Measurements from ENCODE around the gene RARB. TPM values are rescaled to one million over a fixed set of nuclear protein-coding genes. Genes with fewer than 3 reads are reported as not detected.

Gene RARB
- total and polyA plus RNA-seq, 2 donors (not counting 1 experiment from before 2014, with no cell fraction given) = 9.4 to 13.3 TPM

DNA sequence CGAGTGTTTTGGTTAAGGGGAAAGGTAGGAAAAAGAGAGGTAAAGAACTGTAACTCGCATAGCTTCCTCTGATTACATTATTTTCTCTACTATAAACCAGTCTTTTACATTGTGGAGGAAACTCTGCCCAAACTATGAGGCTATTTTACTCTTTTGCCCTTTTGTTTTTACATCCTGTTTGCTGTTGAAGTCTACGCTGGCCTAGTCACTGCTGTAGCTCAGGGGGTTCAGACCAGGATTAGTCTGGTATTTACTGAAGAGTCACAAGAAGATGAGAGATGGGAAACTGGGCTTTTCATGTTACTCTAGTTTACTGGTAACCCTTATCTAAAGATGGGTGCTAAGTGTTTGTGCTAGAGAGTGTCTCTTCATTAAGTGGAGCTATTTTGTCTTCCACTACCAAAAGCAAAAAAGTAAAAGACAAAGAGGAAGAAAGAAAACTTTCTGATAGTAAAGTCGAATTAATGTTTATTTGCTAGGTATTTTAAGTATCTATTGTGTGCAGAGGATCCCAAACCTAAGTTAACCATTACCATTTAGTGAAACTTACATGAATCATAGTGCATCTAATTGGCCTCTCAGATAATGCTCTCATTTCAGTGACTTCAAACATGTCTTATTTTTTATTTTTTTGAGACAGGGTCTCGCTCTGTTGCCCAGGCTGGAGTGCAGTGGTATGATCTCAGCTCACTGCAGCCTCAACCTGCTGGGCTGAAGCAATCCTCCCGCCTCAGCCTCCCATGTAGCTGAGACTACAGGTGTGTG is 10.9 kb downstream of the RARB start:
- Histone ChIP-seq H4K20me1 (ENCODE audit: control insufficient read depth, extremely low read depth, insufficient read depth, low read length) (no peaks in the 10 kb centered on the region), H3K27me3 (ENCODE audit: control insufficient read depth, insufficient read depth, low read length) (no peaks in the 10 kb centered on the region), H2AFZ (ENCODE audit: low read length) (no peak overlapping the region), H3K9me3 (ENCODE audit: control insufficient read depth, insufficient read depth, low read depth, low read length) (no peaks in the 10 kb centered on the region), H3K9ac (ENCODE audit: insufficient read depth, low read length) (no peak overlapping the region), H3K4me1 (ENCODE audit: control insufficient read depth, extremely low read depth, insufficient read depth, low read length) (no peaks in the 10 kb centered on the region), H3K36me3 (ENCODE audit: control insufficient read depth, insufficient read depth, low read length) (no peaks in the 10 kb centered on the region), H3K79me2 (ENCODE audit: control insufficient read depth, insufficient read depth, low read length) (peaks cover 2% of the 10 kb centered on the region), H3K4me2 (ENCODE audit: extremely low read depth, insufficient read depth, low read length) (no peak overlapping the region), H3K4me3 (replicated peaks in 1 of 4; ENCODE audit: control extremely low read depth in 1 of 4, insufficient read depth in 1 of 4, low read depth in 3 of 4, low read length in 4 of 4) (no peak overlapping the region), H3K27ac (ENCODE audit: insufficient read depth, low read length) (no peak overlapping the region)
- no peak for DNase-seq (ENCODE audit: low read depth in 2 of 2)
- no peak for TF ChIP-seq EZH2 (IDR thresholded peaks at IDR 0.05; ENCODE audit: low read length, missing control alignments)
- TF ChIP-seq, protein P1, sequence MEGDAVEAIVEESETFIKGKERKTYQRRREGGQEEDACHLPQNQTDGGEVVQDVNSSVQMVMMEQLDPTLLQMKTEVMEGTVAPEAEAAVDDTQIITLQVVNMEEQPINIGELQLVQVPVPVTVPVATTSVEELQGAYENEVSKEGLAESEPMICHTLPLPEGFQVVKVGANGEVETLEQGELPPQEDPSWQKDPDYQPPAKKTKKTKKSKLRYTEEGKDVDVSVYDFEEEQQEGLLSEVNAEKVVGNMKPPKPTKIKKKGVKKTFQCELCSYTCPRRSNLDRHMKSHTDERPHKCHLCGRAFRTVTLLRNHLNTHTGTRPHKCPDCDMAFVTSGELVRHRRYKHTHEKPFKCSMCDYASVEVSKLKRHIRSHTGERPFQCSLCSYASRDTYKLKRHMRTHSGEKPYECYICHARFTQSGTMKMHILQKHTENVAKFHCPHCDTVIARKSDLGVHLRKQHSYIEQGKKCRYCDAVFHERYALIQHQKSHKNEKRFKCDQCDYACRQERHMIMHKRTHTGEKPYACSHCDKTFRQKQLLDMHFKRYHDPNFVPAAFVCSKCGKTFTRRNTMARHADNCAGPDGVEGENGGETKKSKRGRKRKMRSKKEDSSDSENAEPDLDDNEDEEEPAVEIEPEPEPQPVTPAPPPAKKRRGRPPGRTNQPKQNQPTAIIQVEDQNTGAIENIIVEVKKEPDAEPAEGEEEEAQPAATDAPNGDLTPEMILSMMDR (conservative IDR thresholded peaks at IDR 0.05 in 1 of 2, IDR thresholded peaks at IDR 0.05 in 1 of 2; ENCODE audit: low read depth in 1 of 2, low read length in 2 of 2) = no peak

- H3K9ac ChIP-seq (ENCODE audit: insufficient read depth, low read length) = no peak overlapping the region
- no peaks in the 10 kb centered on the region for H4K20me1 ChIP-seq (ENCODE audit: control insufficient read depth, extremely low read depth, insufficient read depth, low read length)
- no peak overlapping the region for H2AFZ ChIP-seq (ENCODE audit: low read length)
- H3K79me2 ChIP-seq (ENCODE audit: control insufficient read depth, insufficient read depth, low read length) = no peaks in the 10 kb centered on the region
- H3K4me3 ChIP-seq (replicated peaks in 1 of 4; ENCODE audit: control extremely low read depth in 1 of 4, insufficient read depth in 1 of 4, low read depth in 3 of 4, low read length in 4 of 4) = no peak overlapping the region
- TF ChIP-seq, protein P1 (conservative IDR thresholded peaks at IDR 0.05 in 1 of 2, IDR thresholded peaks at IDR 0.05 in 1 of 2; ENCODE audit: low read depth in 1 of 2, low read length in 2 of 2) = peak; percentile 52 to 65
- no peak for TF ChIP-seq EZH2 (IDR thresholded peaks at IDR 0.05; ENCODE audit: low read length, missing control alignments)
- no peak overlapping the region for H3K4me2 ChIP-seq (ENCODE audit: extremely low read depth, insufficient read depth, low read length)
- no peaks in the 10 kb centered on the region for H3K27me3 ChIP-seq (ENCODE audit: control insufficient read depth, insufficient read depth, low read length)
- H3K36me3 ChIP-seq (ENCODE audit: control insufficient read depth, insufficient read depth, low read length) = no peaks in the 10 kb centered on the region
- DNase-seq (ENCODE audit: low read depth in 2 of 2) = no peak
- H3K4me1 ChIP-seq (ENCODE audit: control insufficient read depth, extremely low read depth, insufficient read depth, low read length) = no peaks in the 10 kb centered on the region
- H3K9me3 ChIP-seq (ENCODE audit: control insufficient read depth, insufficient read depth, low read depth, low read length) = no peaks in the 10 kb centered on the region
- H3K27ac ChIP-seq (ENCODE audit: insufficient read depth, low read length) = no peak overlapping the region
These were observed 13.3 kb downstream of the RARB start for GRCh38 chr3:25441234-25441856.

- H3K79me2 ChIP-seq (ENCODE audit: control insufficient read depth, insufficient read depth, low read length) = no peaks in the 10 kb centered on the region
These were observed 14.4 kb downstream of the RARB start for GRCh38 chr3:25442486-25442885.

More at GRCh38 chr3:25442486-25442885, 14.4 kb downstream of the RARB start:
- no peaks in the 10 kb centered on the region for H3K36me3 ChIP-seq (ENCODE audit: control insufficient read depth, insufficient read depth, low read length)
- DNase-seq (ENCODE audit: low read depth in 2 of 2) = no peak
- no peaks in the 10 kb centered on the region for H4K20me1 ChIP-seq (ENCODE audit: control insufficient read depth, extremely low read depth, insufficient read depth, low read length)
- H3K27me3 ChIP-seq (ENCODE audit: control insufficient read depth, insufficient read depth, low read length) = no peaks in the 10 kb centered on the region
- no peaks in the 10 kb centered on the region for H3K9me3 ChIP-seq (ENCODE audit: control insufficient read depth, insufficient read depth, low read depth, low read length)
- H3K4me2 ChIP-seq (ENCODE audit: extremely low read depth, insufficient read depth, low read length) = no peak overlapping the region
- no peak for TF ChIP-seq EZH2 (IDR thresholded peaks at IDR 0.05; ENCODE audit: low read length, missing control alignments)
- no peak overlapping the region for H3K4me3 ChIP-seq (replicated peaks in 1 of 4; ENCODE audit: control extremely low read depth in 1 of 4, insufficient read depth in 1 of 4, low read depth in 3 of 4, low read length in 4 of 4)
- H3K4me1 ChIP-seq (ENCODE audit: control insufficient read depth, extremely low read depth, insufficient read depth, low read length) = no peaks in the 10 kb centered on the region
- no peak overlapping the region for H2AFZ ChIP-seq (ENCODE audit: low read length)
- no peak overlapping the region for H3K9ac ChIP-seq (ENCODE audit: insufficient read depth, low read length)
- H3K27ac ChIP-seq (ENCODE audit: insufficient read depth, low read length) = no peak overlapping the region

Data from fibroblast of lung (primary cell).